ENCODE results near the gene SLC25A25. TPM values are rescaled to one million over a fixed set of nuclear protein-coding genes. Genes with fewer than 3 reads are reported as not detected.
A peak's percentile ranks its signal among the peaks of the same experiment; 100 is the strongest.
"Not testable (repeated sequence)": the region's sequence is repeated elsewhere in the genome, so short reads cannot be mapped to it uniquely, and the experiment has no call there.

SLC25A25 gene
- 10 to 100 TPM; 26.0 to 33.1 TPM for total RNA-seq

DNA sequence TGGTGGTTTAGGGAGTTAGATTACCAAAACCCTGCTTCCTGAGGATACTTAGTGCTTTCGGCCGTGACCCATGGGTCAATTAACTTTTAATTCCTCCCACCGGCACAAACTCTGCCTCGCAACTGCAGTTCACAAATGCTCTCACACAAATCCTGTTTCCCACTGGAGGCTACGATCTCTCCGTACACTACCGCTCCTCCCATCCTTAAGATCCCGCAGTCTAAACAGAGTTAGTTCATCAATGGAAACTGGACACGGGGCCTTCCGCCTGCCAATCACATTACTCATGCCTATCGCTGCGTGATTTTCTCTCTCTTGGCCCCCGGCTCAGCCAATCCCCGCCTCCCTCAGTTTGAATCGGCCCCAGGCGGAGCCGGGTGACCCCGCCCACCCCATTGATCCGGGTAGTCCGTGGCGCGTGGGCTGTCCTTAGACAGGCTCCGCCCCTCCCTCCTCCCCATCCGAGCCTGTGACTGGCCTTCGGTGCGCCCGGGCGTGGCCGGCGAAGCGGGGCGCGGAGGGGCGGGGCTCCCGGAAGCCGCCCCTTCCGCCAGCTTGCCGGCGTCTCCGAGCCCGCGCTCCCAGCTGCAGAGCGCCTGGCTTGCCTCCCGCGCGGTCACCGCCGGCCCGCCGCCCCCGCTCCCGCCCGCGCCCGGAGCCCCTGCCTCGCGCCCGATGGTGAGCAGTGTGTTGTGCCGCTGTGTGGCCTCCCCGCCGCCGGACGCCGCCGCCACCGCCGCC is at the start of gene SLC25A25:
Gene SLC25A25 (plus strand): TSS at position 588 of the 741 bp plus-strand sequence. CDS start 88 bp downstream, at position 676.
- Histone ChIP-seq H3K36me3 (no peaks in the 10 kb centered on the region), H3K27ac (peak within 1 kb of the TSS; percentile 94 to 95), H3K27me3 (replicated peaks; ENCODE audit: insufficient read depth) (no peaks in the 10 kb centered on the region), H3K4me1 (replicated peaks) (peaks cover 14% of the 10 kb centered on the region), H3K4me3 (peak within 1 kb of the TSS; percentile 92 to 97), H3K9me3 (no peaks in the 10 kb centered on the region)
- WGBS, result under 1% methylated on average over 41 of the region's 67 CpGs
- TF ChIP-seq POLR2A (IDR thresholded peaks at IDR 0.05) (peak; percentile 90), POLR2AphosphoS5 (IDR thresholded peaks at IDR 0.05) (peak; percentile 88)
- TF ChIP-seq, protein P1, sequence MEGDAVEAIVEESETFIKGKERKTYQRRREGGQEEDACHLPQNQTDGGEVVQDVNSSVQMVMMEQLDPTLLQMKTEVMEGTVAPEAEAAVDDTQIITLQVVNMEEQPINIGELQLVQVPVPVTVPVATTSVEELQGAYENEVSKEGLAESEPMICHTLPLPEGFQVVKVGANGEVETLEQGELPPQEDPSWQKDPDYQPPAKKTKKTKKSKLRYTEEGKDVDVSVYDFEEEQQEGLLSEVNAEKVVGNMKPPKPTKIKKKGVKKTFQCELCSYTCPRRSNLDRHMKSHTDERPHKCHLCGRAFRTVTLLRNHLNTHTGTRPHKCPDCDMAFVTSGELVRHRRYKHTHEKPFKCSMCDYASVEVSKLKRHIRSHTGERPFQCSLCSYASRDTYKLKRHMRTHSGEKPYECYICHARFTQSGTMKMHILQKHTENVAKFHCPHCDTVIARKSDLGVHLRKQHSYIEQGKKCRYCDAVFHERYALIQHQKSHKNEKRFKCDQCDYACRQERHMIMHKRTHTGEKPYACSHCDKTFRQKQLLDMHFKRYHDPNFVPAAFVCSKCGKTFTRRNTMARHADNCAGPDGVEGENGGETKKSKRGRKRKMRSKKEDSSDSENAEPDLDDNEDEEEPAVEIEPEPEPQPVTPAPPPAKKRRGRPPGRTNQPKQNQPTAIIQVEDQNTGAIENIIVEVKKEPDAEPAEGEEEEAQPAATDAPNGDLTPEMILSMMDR (IDR thresholded peaks at IDR 0.05), result peak in 1 of 4 experiments; percentile 16
- intact Hi-C loops (cut with DNase I), result loop anchor here (2.0 kb wide), 1 partner anchor 31 kb away; no protein-coding TSS in a partner anchor
- peak; percentile 100 for DNase-seq (ENCODE audit: low spot score)

DNA sequence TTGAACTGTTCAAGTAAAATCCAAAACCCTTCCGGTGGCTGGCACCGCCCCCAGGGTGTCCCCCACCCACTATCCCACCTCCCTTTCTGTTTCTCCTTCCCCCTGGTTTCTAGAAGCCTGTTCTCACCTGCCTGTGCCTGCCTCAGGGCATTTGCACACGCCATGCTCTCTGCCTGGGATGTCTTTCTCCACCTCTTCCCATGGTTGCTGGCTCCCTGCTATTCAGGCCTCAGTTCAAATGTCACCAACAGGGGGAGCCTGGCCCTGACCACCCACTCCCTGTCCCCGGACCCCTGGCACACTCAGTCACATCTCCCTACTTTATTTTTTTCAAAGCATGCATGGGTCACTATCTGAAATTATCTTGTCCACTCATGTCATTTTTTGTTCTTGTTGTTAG is 47.3 kb upstream of the SLC25A25 start:
- no peak for TF ChIP-seq POLR2AphosphoS5 (IDR thresholded peaks at IDR 0.05)
- TF ChIP-seq, protein P1 (IDR thresholded peaks at IDR 0.05), result no peak
- no peak for TF ChIP-seq POLR2A (IDR thresholded peaks at IDR 0.05)
- Histone ChIP-seq H3K27ac (no peak overlapping the region), H3K4me3 (no peak overlapping the region), H3K36me3 (no peaks in the 10 kb centered on the region), H3K27me3 (replicated peaks; ENCODE audit: insufficient read depth) (no peaks in the 10 kb centered on the region), H3K9me3 (no peaks in the 10 kb centered on the region), H3K4me1 (replicated peaks) (no peaks in the 10 kb centered on the region)
- WGBS, result 78% methylated on average over 4 of the region's 4 CpGs
- DNase-seq (ENCODE audit: low spot score), result no peak
- intact Hi-C loops (cut with DNase I), result no loop called here

DNA sequence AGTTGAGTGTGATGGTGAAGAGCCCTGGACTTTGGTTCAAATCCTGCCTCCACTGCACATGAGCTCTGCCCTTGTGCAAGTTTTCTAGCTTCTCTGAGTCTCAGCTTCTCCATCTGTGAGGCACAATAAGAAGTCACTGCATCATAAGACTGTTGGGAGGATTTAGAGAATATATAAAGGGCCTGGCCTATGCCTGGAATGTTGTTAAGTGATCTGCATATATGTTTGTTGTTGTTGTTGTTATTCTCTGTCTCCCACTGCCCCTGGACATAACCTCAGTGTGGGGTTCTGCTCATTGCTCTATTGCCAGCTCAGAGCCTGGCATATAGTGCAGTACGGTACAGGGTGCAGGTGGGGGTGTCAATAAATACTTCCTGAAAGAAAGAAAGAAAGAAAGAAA is 46.9 kb upstream of the SLC25A25 start:
- TF ChIP-seq, protein P1 (IDR thresholded peaks at IDR 0.05), result no peak
- no peak for TF ChIP-seq POLR2A (IDR thresholded peaks at IDR 0.05)
- WGBS, result 77% methylated on average over 1 of the region's 1 CpG
- Histone ChIP-seq H3K4me3 (no peak overlapping the region), H3K27me3 (replicated peaks; ENCODE audit: insufficient read depth) (no peaks in the 10 kb centered on the region), H3K27ac (no peak overlapping the region), H3K9me3 (no peaks in the 10 kb centered on the region), H3K4me1 (replicated peaks) (no peaks in the 10 kb centered on the region), H3K36me3 (no peaks in the 10 kb centered on the region)
- DNase-seq (ENCODE audit: low spot score), result no peak
- intact Hi-C loops (cut with DNase I), result no loop called here

DNA sequence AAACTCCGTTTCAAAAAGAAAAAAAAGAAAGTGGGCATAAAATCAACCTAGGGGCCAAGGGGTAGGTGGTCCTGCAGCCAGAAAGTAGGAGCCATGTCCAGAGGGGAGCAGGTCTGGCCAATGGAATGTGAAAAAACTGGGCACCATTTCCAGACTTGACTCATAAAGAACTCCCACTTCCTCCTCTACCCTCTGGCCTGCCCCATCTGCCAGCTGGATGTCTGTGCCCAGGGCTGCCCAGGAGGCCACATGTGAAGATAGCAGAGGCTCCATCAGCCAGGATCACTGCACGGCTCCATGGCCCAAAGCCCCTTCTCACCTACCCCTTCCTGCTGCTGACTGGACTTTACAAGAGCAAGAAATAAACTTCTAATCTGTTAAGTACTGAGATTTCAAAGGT is 45.1 kb upstream of the SLC25A25 start:
- Histone ChIP-seq H3K36me3 (no peaks in the 10 kb centered on the region), H3K27me3 (replicated peaks; ENCODE audit: insufficient read depth) (no peaks in the 10 kb centered on the region), H3K27ac (no peak overlapping the region), H3K9me3 (no peaks in the 10 kb centered on the region), H3K4me1 (replicated peaks) (no peaks in the 10 kb centered on the region), H3K4me3 (no peak overlapping the region)
- DNase-seq (ENCODE audit: low spot score), result no peak
- no peak for TF ChIP-seq POLR2AphosphoS5 (IDR thresholded peaks at IDR 0.05)
- TF ChIP-seq, protein P1 (IDR thresholded peaks at IDR 0.05), result no peak
- TF ChIP-seq POLR2A (IDR thresholded peaks at IDR 0.05), result no peak
- WGBS, result 55% methylated on average over 2 of the region's 2 CpGs
- intact Hi-C loops (cut with DNase I), result no loop called here

DNA sequence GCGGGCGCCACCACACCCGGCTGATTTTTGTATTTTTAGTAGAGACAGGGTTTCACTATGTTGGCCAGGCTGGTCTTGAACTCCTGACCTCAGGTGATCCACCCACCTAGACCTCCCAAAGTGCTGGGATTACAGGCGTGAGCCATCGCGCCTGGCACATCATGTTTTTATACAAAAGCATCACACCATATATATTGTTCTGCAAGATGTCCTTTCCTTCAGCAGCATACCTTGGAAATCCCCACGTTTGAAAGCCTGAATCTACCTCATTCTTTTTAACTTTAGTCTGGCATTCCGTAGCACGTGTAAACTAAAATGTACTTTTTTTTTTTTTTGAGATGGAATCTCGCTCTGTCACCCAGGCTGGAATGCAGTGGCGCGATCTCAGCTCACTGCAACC is 44.4 kb upstream of the SLC25A25 start:
- H3K4me3 ChIP-seq; H3K36me3 ChIP-seq; H3K9me3 ChIP-seq; DNase-seq (ENCODE audit: low spot score); H3K27me3 ChIP-seq (replicated peaks; ENCODE audit: insufficient read depth); intact Hi-C loops (cut with DNase I); H3K27ac ChIP-seq; H3K4me1 ChIP-seq (replicated peaks): not testable (repeated sequence)
- 64% methylated on average over 12 of the region's 12 CpGs for WGBS

Data from prostate gland (tissue), 2 donors.